Stimulated activated naive CD8-positive, alpha-beta T cell treated with anti-CD3 and anti-CD28 coated beads, Interleukin-15, Interleukin-2, amounts not matched to agents 100 ng/mL and 50 ng/mL, for 24 hours (primary cell): Measurements from ENCODE around the gene GDPD5.
"Not testable (repeated sequence)": the region's sequence is repeated elsewhere in the genome, so short reads cannot be mapped to it uniquely, and the experiment has no call there.

ENCODE experiments used
- H3K27ac Mint-ChIP-seq: one replicate; pipeline ENCODE4 v1.8.0; 2021; ENCODE audit warnings: mild to moderate bottlenecking, mixed read lengths
- H3K27me3 Mint-ChIP-seq: one replicate; pipeline ENCODE4 v1.8.0; 2021; ENCODE audit warnings: mixed read lengths
- H3K36me3 Mint-ChIP-seq: one replicate; pipeline ENCODE4 v1.8.0; 2021; ENCODE audit warnings: low read depth, mixed read lengths
- H3K4me1 Mint-ChIP-seq: one replicate; pipeline ENCODE4 v1.8.0; 2021; ENCODE audit warnings: low read depth, mixed read lengths
- H3K4me3 Mint-ChIP-seq: one replicate; pipeline ENCODE4 v1.8.0; 2021; ENCODE audit warnings: mild to moderate bottlenecking, mixed read lengths
- H3K9me3 Mint-ChIP-seq: one replicate; pipeline ENCODE4 v1.8.0; 2021; ENCODE audit warnings: mixed read lengths

The GDPD5 gene

DNA sequence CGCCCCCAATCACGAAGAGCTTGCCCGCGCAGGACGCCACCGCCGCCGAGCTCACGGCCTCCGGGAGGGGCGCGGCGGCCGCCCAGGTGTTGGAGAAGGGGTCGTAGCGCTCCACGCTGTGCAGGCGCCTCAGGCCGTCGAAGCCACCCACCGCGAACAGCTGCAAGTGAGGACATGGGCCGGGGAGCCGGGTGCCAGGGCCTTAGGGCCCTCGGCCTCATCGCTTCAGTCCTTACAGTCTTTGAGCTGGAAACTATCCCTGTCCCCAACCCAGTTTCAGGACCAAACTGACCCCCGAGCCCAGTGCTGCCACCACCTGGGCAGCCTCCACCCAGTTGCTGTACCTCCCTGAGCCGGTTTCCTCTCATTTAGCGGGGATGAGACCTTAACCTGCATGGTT is 100.3 kb downstream of the GDPD5 start:
- peaks cover 16% of the 10 kb centered on the region for H3K36me3 Mint-ChIP-seq
- H3K27ac Mint-ChIP-seq: no peak overlapping the region
- H3K4me3 Mint-ChIP-seq: no peak overlapping the region
- peaks cover 8% of the 10 kb centered on the region for H3K4me1 Mint-ChIP-seq
- peaks cover 19% of the 10 kb centered on the region for H3K27me3 Mint-ChIP-seq
- H3K9me3 Mint-ChIP-seq: peaks cover 9% of the 10 kb centered on the region

DNA sequence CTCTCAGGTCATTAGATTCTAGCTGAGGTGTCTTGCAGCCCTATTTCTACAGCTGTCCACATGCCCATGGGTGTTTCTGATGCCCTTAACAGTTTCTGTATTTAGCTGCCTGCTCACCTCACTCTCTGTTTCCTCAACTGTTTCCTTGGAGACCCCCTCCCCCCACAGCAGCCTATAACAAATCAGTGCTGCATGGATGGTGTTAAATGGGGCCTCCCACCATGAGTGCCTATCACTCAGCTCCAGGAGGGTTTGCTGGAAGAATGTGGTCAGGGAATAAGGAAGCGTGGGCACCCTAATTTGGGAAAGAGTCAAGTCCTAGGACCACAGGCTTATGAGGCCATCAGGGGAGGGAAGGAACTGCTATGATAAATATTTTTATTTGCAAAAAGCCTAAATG is 101.3 kb downstream of the GDPD5 start:
- peaks cover 17% of the 10 kb centered on the region for H3K27me3 Mint-ChIP-seq
- H3K36me3 Mint-ChIP-seq: peaks cover 15% of the 10 kb centered on the region
- no peak overlapping the region for H3K4me3 Mint-ChIP-seq
- no peak overlapping the region for H3K27ac Mint-ChIP-seq
- H3K9me3 Mint-ChIP-seq: peaks cover 8% of the 10 kb centered on the region
- H3K4me1 Mint-ChIP-seq: peaks cover 6% of the 10 kb centered on the region

DNA sequence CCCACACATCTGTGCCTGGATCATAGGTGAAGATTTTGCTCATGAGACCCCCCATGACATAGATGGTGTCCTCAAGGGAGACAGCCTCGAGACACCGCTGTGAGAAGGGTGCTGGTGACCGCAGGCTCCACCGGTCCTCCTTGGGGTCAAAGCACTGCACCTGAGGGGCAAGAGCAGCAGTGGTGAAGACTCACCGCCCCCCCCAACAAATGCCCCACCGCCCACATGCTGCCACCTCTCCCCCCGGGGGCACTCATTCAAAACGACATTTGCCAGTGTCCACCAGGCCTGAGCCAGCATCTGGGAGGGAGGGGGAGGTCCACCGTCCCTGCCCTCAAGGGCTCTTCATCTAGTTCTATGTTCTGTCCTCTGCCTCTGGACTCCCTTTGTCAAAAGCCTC is 102.0 kb downstream of the GDPD5 start:
- no peak overlapping the region for H3K27ac Mint-ChIP-seq
- H3K27me3 Mint-ChIP-seq: peaks cover 10% of the 10 kb centered on the region
- H3K9me3 Mint-ChIP-seq: peaks cover 1% of the 10 kb centered on the region
- H3K36me3 Mint-ChIP-seq: peaks cover 8% of the 10 kb centered on the region
- H3K4me1 Mint-ChIP-seq: no peaks in the 10 kb centered on the region
- H3K4me3 Mint-ChIP-seq: no peak overlapping the region

DNA sequence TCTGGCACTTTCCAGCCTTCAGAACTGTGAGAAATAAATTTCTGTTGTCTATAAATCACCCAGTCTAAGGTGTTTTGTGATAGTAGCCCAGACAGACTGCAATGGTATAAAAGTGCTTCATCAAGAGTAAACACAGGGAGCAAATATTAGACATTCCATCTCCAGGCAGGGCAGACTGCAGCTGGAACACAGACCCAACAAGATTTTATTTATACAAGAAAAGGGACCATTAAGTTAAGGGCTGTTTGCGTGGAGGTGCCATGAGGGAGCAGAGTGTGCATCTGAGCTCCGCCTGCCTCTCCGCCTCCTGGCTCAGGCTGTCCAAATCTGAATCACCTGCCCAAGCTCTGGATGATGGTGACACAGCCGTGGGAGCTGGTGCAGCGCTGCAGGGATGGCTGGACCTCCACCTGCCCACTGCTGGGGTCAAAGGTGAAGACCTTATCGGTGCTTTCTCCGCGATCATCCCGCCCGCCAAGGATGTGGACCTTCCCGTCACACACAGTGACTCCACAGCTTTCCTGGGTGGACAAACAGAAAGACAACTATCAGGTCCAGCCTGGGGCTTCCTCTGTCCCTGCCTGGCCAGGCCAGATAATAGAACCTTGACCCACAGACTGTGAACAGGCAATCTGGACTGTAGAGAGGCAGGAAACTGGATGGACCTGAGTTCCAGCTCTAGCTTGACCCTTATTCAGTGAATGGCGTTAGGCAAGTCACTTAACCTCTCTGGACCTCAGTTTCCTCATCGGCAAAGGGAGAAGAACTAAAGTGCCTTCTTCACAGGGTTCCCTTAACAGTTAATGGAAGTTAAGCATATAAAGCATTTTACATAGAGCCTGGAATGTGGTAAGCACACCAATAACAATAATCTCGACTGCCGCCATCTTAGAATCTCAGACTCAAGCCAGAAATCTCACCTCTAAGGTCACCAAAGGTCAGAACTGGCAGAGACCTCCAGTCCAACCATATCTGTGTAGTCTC is 103.2 kb downstream of the GDPD5 start:
- Mint-ChIP-seq H3K27ac (no peak overlapping the region), H3K36me3 (peaks cover 8% of the 10 kb centered on the region), H3K9me3 (no peaks in the 10 kb centered on the region), H3K4me1 (no peaks in the 10 kb centered on the region), H3K27me3 (peaks cover 1% of the 10 kb centered on the region), H3K4me3 (no peak overlapping the region)

DNA sequence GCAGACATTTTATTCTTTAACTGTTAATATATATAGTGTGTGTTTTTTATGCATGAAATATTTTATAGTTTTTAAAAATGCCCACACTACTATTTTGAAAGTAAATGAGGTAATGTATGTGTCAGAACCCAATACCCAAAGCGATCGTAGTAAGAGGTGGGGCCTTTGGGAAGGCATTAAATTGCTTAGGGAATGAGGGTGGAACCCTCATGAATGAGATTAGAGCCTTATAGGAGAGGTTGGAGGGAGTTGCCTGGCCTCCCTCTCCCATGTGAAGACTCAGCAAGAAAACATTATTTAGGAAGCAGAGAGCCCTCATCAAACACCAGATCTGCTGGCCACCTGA is 103.9 kb downstream of the GDPD5 start:
- no peaks in the 10 kb centered on the region for H3K4me1 Mint-ChIP-seq
- H3K9me3 Mint-ChIP-seq: no peaks in the 10 kb centered on the region
- H3K36me3 Mint-ChIP-seq: peaks cover 11% of the 10 kb centered on the region
- H3K27ac Mint-ChIP-seq: peak overlapping the region; percentile 10
- H3K27me3 Mint-ChIP-seq: no peaks in the 10 kb centered on the region
- no peak overlapping the region for H3K4me3 Mint-ChIP-seq

DNA sequence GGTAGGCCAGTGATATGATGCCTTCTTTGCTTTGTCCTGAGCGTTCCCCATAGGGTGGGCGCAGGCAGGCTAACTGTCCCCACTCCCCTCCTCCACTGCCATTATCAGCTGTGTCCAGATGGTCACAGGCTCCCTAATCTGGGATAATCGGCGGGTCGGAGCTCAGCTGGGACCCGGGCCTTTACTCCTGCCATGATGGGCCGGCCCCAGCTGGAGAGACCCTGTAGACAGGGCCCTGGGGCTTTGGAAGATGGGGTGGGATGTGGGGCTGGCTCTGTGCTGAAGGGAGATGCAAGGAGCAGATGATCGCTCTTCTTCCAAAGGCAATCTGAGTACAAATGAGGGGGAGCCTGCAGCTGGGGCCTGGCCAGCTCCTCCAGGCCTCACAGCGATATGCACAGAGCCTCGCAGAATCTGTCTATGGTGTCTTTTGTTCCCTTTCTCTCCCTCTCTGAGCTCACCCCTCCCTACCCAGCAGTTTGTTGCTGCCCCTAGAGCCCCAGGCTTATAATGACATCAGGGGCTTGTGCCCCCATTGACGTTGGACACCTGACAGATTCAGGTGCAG is 104.6 kb downstream of the GDPD5 start:
- H3K36me3 Mint-ChIP-seq: peaks cover 15% of the 10 kb centered on the region
- H3K27ac Mint-ChIP-seq: no peak overlapping the region
- H3K4me3 Mint-ChIP-seq: no peak overlapping the region
- H3K4me1 Mint-ChIP-seq: no peaks in the 10 kb centered on the region
- H3K9me3 Mint-ChIP-seq: no peaks in the 10 kb centered on the region
- H3K27me3 Mint-ChIP-seq: no peaks in the 10 kb centered on the region

DNA sequence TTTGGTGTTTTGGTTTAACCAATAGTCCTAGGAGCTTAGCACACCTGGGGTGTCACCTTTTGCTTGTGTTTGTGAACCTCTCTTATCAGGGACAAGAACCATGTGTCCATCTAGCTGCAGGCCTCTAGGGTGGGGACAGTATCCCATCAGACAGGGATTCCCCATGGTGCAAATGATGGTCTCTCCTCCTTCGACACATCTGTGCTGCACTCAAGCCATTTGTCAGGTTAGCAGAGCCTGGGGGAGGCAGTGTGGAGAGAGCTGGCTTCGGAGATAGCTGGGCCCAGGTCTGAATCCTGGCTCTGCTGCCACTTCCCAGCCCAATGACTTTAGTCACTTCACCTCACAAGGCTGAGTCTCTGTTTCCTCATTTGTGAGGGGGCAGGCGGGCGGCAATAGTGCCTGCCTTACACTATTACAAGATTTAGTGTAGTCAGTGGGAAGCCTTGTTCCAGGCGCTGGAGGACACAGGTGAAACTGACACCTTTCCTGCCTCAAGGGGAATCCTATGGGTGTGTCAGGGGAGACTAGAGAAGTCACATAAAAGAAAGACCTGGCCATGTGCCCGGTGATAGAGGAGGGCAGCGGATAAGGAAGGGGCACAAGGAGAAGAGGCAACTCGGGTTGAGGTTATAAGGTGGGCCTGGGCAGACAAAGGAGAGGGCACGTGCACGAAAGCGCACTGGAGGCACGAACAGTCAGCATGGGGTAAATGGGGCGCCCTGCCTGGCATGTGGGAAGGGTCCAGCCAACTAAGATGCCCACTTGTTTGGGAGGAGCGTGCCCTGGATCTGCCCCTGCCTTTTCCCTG is 105.3 kb downstream of the GDPD5 start:
- Mint-ChIP-seq H3K27me3 (no peaks in the 10 kb centered on the region), H3K36me3 (peaks cover 17% of the 10 kb centered on the region), H3K9me3 (no peaks in the 10 kb centered on the region), H3K4me3 (no peak overlapping the region), H3K27ac (no peak overlapping the region), H3K4me1 (no peaks in the 10 kb centered on the region)

DNA sequence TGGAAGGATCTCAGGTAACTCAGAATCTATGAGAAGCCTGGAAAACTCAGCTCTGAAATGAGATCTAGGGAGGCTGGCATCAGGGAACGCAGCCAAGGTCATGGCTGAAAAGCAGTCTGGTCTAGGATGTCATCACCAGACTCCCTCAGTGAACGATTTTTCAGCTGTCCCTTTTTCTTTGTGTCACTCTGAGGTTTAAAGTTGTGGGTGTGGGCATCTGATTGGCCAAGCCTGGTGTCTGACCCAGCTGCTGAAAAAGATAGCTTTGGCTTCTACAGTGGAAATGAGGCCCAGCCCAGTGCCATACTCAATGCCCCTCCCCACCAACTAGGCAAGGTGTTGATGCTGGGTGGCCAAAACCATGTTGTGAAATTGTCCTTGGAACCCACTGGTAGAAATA is 111.9 kb downstream of the GDPD5 start:
- Mint-ChIP-seq H3K27me3 (no peaks in the 10 kb centered on the region), H3K27ac (no peak overlapping the region), H3K9me3 (no peaks in the 10 kb centered on the region), H3K4me3 (no peak overlapping the region), H3K36me3 (peaks cover 31% of the 10 kb centered on the region), H3K4me1 (no peaks in the 10 kb centered on the region)

DNA sequence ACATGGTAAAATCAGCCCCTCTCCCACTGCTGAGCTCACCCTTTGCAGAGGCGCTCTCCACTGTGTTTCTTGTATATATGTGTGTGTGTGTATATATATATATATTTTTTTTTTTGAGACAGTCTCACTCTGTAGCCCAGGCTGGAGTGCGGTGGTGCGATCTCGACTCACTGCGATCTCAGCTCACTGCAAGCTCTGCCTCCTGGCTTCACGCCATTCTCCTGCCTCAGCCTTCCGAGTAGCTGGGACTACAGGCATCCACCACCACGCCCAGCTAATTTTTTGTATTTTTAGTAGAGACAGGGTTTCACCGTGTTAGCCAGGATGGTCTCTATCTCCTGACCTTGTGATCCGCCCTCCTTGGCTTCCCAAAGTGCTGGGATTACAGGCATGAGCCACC is 112.6 kb downstream of the GDPD5 start:
- not testable (repeated sequence) for H3K27ac Mint-ChIP-seq, H3K4me3 Mint-ChIP-seq, H3K4me1 Mint-ChIP-seq, H3K27me3 Mint-ChIP-seq, H3K9me3 Mint-ChIP-seq
- H3K36me3 Mint-ChIP-seq: peaks cover 32% of the 10 kb centered on the region

DNA sequence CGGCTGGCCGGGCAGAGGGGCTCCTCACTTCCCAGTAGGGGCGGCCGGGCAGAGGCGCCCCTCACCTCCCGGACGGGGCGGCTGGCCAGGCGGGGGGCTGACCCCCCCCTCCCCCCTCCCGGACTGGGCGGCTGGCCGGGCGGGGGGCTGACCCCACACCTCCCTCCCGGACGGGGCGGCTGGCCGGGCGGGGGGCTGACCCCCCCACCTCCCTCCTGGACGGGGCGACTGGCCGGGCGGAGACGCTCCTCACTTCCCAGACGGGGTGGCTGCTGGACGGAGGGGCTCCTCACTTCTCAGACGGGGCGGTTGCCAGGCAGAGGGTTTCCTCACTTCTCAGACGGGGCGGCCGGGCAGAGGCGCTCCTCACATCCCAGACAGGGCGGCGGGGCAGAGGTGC is 115.8 kb downstream of the GDPD5 start:
- H3K9me3 Mint-ChIP-seq, H3K27ac Mint-ChIP-seq, H3K4me3 Mint-ChIP-seq, H3K27me3 Mint-ChIP-seq: not testable (repeated sequence)
- Mint-ChIP-seq H3K36me3 (peaks cover 48% of the 10 kb centered on the region), H3K4me1 (peaks cover 17% of the 10 kb centered on the region)

DNA sequence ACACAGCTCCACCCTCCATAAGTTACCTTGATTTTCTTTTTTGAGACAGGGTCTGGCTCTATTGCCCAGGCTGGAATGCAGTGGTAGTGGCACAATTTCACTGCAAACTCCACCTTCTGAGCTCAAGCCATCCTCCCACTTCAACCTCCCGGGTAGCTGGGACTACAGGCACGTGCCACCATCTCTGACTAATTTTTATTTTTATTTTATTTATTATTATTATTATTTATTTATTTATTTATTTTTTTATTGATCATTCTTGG is 116.9 kb downstream of the GDPD5 start:
- Mint-ChIP-seq H3K4me1 (peaks cover 28% of the 10 kb centered on the region), H3K27ac (no peak overlapping the region), H3K27me3 (no peaks in the 10 kb centered on the region), H3K9me3 (no peaks in the 10 kb centered on the region), H3K4me3 (no peak overlapping the region), H3K36me3 (peaks cover 53% of the 10 kb centered on the region)

DNA sequence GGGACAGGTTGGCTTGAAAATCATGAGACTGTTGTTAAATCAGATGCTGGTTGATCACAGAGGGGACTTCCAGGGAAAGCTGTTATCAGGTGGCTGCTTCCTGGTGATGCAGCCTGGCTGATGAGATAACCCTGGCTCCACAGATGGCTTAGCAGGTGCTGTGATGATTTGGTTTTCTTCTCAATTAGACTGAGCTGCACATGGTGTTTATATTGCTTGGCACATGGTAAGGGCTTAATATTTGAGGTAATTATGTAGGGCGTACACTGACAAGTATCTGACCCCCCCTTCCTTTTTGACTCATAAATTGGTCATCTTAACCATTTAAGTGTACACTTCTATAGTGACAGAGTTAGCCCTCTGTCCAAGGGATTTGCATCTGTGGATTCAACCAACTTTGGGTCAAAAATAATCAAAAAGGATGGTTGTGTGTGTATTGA is 119.4 kb downstream of the GDPD5 start:
- Mint-ChIP-seq H3K4me1 (peaks cover 53% of the 10 kb centered on the region), H3K36me3 (peaks cover 65% of the 10 kb centered on the region), H3K4me3 (peak overlapping the region; percentile 1), H3K27ac (no peak overlapping the region), H3K9me3 (no peaks in the 10 kb centered on the region), H3K27me3 (no peaks in the 10 kb centered on the region)

DNA sequence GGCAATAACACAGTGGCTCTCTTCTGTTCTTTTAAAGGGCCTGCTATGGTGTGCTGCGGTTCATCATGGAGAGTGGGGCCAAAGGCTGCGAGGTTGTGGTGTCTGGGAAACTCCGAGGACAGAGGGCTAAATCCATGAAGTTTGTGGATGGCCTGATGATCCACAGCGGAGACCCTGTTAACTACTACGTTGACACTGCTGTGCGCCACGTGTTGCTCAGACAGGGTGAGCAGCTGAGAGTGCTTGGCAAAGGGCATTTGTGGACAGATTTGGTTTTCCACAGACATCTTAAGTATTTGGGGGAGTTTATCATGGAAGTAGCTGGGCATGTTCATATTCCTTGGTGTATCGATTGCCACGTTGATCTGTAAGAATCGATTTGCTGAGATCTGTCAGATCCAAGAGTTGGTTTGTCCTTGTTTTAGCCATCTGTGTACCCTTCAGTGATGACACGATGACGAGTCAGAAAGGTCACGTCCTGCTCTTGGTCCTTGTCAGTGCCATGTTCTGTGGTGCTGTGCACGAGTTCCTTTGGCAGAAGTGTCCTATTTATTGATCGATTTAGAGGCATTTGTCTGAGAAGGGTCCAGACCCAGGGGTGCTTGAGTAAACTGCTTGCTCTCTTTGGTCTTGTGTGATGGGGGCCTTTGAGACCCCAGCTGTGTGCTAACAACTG is 121.6 kb downstream of the GDPD5 start:
- peaks cover 87% of the 10 kb centered on the region for H3K36me3 Mint-ChIP-seq

DNA sequence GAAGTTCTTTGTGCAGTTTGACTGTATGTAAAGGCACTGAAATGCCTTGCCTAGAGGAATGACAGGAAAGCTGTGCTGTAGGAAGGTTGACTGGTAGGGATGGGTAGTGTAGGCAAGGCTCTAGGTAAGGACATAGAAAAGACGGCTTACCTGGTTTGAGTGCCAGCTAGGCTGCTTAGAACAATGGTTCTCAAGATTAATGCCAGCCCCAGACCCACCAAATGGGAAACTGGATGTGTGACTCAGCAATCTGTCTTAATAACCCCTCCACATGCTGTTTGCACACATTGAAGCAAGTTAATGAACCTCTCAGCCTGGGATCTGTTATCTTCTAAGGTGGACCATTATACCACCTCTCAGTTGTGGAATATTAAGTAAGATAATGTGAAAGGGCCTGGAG is 122.7 kb downstream of the GDPD5 start:
- no peaks in the 10 kb centered on the region for H3K27me3 Mint-ChIP-seq
- no peaks in the 10 kb centered on the region for H3K9me3 Mint-ChIP-seq
- H3K27ac Mint-ChIP-seq: peak overlapping the region; percentile 100
- H3K36me3 Mint-ChIP-seq: peaks cover 85% of the 10 kb centered on the region
- H3K4me3 Mint-ChIP-seq: peak overlapping the region; percentile 98
- H3K4me1 Mint-ChIP-seq: peaks cover 65% of the 10 kb centered on the region

More for the DNA sequence above, 121.6 kb downstream of the GDPD5 start:
- Mint-ChIP-seq H3K27ac (peak overlapping the region; percentile 100), H3K4me1 (peaks cover 65% of the 10 kb centered on the region), H3K27me3 (no peaks in the 10 kb centered on the region), H3K4me3 (peak overlapping the region; percentile 98), H3K9me3 (no peaks in the 10 kb centered on the region)
